Gastroesophageal sphincter (tissue), 3 donors: ENCODE data around the gene MXD3.

Experiments used
- CTCF ChIP-seq, 4 experiments: fragments of 200-600 bp in 2 of 4; fragments of 450-650 bp in 2 of 4; sonication (generic) in 1 of 4; IDR thresholded peaks; one replicate each; pipeline ENCODE4 v1.5.1; 2017 to 2019; ENCODE audit warnings: antibody characterized with exemption in 4 of 4, mild to moderate bottlenecking in 2 of 4, moderate library complexity in 2 of 4
- POLR2AphosphoS5 ChIP-seq: sonication (generic); formaldehyde crosslinking; IDR thresholded peaks from one replicate; pipeline ENCODE4 v1.6.1; 2017; ENCODE audit warnings: antibody characterized with exemption

- TF ChIP-seq POLR2AphosphoS5 = no peak
- TF ChIP-seq CTCF (IDR thresholded peaks at IDR 0.05) = no peak
Measured at GRCh38 chr5:177334781-177335700, 23.3 kb upstream of the MXD3 start.
